OCI-LY1 (cell line): ENCODE data around the gene GFPT1.

Experiments used
- H2AFZ ChIP-seq: fragments of 200-600 bp; sonication (generic), shearing (Covaris generic); 2 replicates; pipeline ENCODE4 v1.6.0; 2014; ENCODE audit warnings: antibody characterized with exemption, mild to moderate bottlenecking, low read length
- H3F3A ChIP-seq: fragments of 200-600 bp; sonication (generic), shearing (Covaris generic); 2 replicates; pipeline ENCODE4 v1.6.0; 2014; ENCODE audit warnings: mild to moderate bottlenecking, antibody characterized with exemption, low read length, moderate library complexity; ENCODE audit not compliant: insufficient read depth
- H3K27ac ChIP-seq: fragments of 200-600 bp; sonication (generic); 2 replicates; pipeline ENCODE4 v1.5.1; 2014; ENCODE audit warnings: low read length, mixed run types, mild to moderate bottlenecking, low read depth; ENCODE audit not compliant: poor library complexity, severe bottlenecking
- H3K27me3 ChIP-seq: fragments of 200-600 bp; sonication (generic); 2 replicates; pipeline ENCODE4 v1.6.0; 2014; ENCODE audit warnings: antibody characterized with exemption, mild to moderate bottlenecking, low read length, moderate library complexity; ENCODE audit not compliant: insufficient read depth
- H3K36me3 ChIP-seq: fragments of 200-600 bp; sonication (generic); 2 replicates; pipeline ENCODE4 v1.6.1; 2014; ENCODE audit warnings: mild to moderate bottlenecking, antibody characterized with exemption, low read length, moderate library complexity, mixed read lengths; ENCODE audit not compliant: insufficient read depth
- H3K4me1 ChIP-seq: fragments of 200-600 bp; sonication (generic); 2 replicates; pipeline ENCODE4 v1.5.1; 2014; ENCODE audit warnings: mild to moderate bottlenecking, low read length, moderate library complexity; ENCODE audit not compliant: insufficient read depth, severe bottlenecking
- H3K4me2 ChIP-seq: fragments of 200-600 bp; sonication (generic), shearing (Covaris generic); 2 replicates; pipeline ENCODE4 v1.6.1; 2014; ENCODE audit warnings: low read length
- H3K4me3 ChIP-seq: fragments of 200-600 bp; sonication (generic); 2 replicates; pipeline ENCODE4 v1.5.1; 2014; ENCODE audit warnings: low read length, low read depth, mild to moderate bottlenecking, mixed read lengths; ENCODE audit not compliant: poor library complexity, severe bottlenecking
- H3K79me2 ChIP-seq: fragments of 200-600 bp; shearing (Covaris generic); 2 replicates; pipeline ENCODE4 v1.6.1; 2016; ENCODE audit warnings: mixed run types, low read length, mixed read lengths; ENCODE audit not compliant: insufficient read depth
- H3K9ac ChIP-seq: fragments of 200-600 bp; sonication (generic), shearing (Covaris generic); 2 replicates; pipeline ENCODE4 v1.6.1; 2014; ENCODE audit warnings: mild to moderate bottlenecking, low read length, mixed read lengths
- H3K9me2 ChIP-seq: fragments of 200-600 bp; sonication (generic), shearing (Covaris generic); 2 replicates; pipeline ENCODE4 v1.6.1; 2014; ENCODE audit warnings: low read depth, mild to moderate bottlenecking, low read length, mixed read lengths
- H3K9me3 ChIP-seq: fragments of 200-600 bp; shearing (Covaris generic); 2 replicates; pipeline ENCODE4 v1.6.1; 2014; ENCODE audit warnings: low read length, mixed read lengths
- H4K20me1 ChIP-seq: fragments of 200-600 bp; sonication (generic), shearing (Covaris generic); 2 replicates; pipeline ENCODE4 v1.6.0; 2016; ENCODE audit warnings: mild to moderate bottlenecking, low read length; ENCODE audit not compliant: insufficient read depth
- CTCF ChIP-seq: fragments of 200-600 bp; sonication (generic), shearing (Covaris generic); IDR thresholded peaks from 2 replicates; pipeline ENCODE4 v1.5.1; 2017; ENCODE audit warnings: mild to moderate bottlenecking, antibody characterized with exemption, low read length, moderate library complexity, mixed read lengths
- EZH2 ChIP-seq: fragments of 200-600 bp; sonication (generic), shearing (Covaris generic); IDR thresholded peaks from 2 replicates; pipeline ENCODE4 v1.8.0; 2017; ENCODE audit warnings: borderline replicate concordance, mixed run types, mild to moderate bottlenecking, antibody characterized with exemption, low read length, moderate library complexity, mixed read lengths

GFPT1 gene

DNA sequence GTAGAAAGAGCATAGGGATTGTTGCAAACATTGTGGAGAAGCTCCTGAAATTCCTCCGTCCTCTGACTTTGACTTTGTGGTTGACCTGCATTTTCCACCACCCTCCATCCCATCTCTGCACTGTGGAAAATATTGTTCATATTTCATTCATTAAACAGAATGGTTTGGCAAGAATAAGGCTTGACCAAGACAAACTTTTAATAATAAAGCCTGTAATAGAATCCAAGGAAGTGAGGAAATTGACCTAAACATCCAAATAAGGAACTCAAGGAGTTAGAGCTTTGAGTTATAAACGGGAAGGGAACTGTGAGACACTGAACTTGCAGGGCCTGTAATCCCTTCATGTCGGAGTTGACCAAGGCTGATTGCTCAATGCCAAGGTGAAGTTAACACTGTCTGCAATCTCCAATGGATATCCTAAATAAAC is 115.2 kb downstream of the GFPT1 start:
- Histone ChIP-seq H3K36me3 (no peaks in the 10 kb centered on the region), H3K27ac (no peak overlapping the region), H3F3A (no peaks in the 10 kb centered on the region), H3K9me3 (no peaks in the 10 kb centered on the region), H4K20me1 (no peaks in the 10 kb centered on the region), H3K27me3 (no peaks in the 10 kb centered on the region), H3K9ac (no peak overlapping the region), H3K79me2 (no peaks in the 10 kb centered on the region), H3K4me2 (no peak overlapping the region), H2AFZ (no peak overlapping the region), H3K9me2 (no peaks in the 10 kb centered on the region), H3K4me3 (no peak overlapping the region), H3K4me1 (no peaks in the 10 kb centered on the region)
- TF ChIP-seq CTCF (no peak), EZH2 (no peak)
